Trophoblast cell (in vitro differentiated cells and primary cell): Measurements from ENCODE around the gene ZNF592.

Source experiments
- DNase-seq, 2 donors: peaks; one replicate each; pipeline ENCODE4 v3.0.0-alpha.2; 2016
- H2AFZ ChIP-seq: 2 replicates; pipeline ENCODE4 v1.6.1; 2013; ENCODE audit warnings: low read length, moderate library complexity, mild to moderate bottlenecking; ENCODE audit not compliant: insufficient read depth, poor library complexity
- H2AK5ac ChIP-seq: 2 replicates; pipeline ENCODE4 v1.6.1; 2013; ENCODE audit warnings: mild to moderate bottlenecking, low read length
- H2BK120ac ChIP-seq: 2 replicates; pipeline ENCODE4 v1.6.1; 2013; ENCODE audit warnings: low read length, mild to moderate bottlenecking, moderate library complexity; ENCODE audit not compliant: insufficient read depth, poor library complexity
- H2BK12ac ChIP-seq: 2 replicates; pipeline ENCODE4 v1.6.1; 2013; ENCODE audit warnings: mild to moderate bottlenecking, low read length, moderate library complexity
- H2BK5ac ChIP-seq: 2 replicates; pipeline ENCODE4 v1.6.1; 2013; ENCODE audit warnings: low read length, low read depth, moderate library complexity, mild to moderate bottlenecking; ENCODE audit not compliant: poor library complexity
- H3K14ac ChIP-seq: 2 replicates; pipeline ENCODE4 v1.6.1; 2013; ENCODE audit warnings: mild to moderate bottlenecking, low read length
- H3K18ac ChIP-seq: 2 replicates; pipeline ENCODE4 v1.6.1; 2013; ENCODE audit warnings: mild to moderate bottlenecking, low read length
- H3K23ac ChIP-seq: 2 replicates; pipeline ENCODE4 v1.6.1; 2013; ENCODE audit warnings: low read length
- H3K27ac ChIP-seq: 2 replicates; pipeline ENCODE4 v1.5.1; 2013; ENCODE audit warnings: low read depth, mild to moderate bottlenecking, inconsistent platforms, low read length, moderate library complexity
- H3K27me3 ChIP-seq: 2 replicates; pipeline ENCODE4 v1.6.1; 2013; ENCODE audit warnings: inconsistent platforms, mild to moderate bottlenecking, low read length, moderate library complexity; ENCODE audit not compliant: insufficient read depth
- H3K36me3 ChIP-seq, 2 experiments: 1 replicate in 1 of 2; 2 replicates in 1 of 2; pipeline ENCODE4 v1.6.1; 2013; ENCODE audit warnings: low read length in 2 of 2, mild to moderate bottlenecking in 2 of 2, moderate library complexity in 1 of 2; ENCODE audit not compliant: insufficient read depth in 2 of 2, control insufficient read depth in 1 of 2
- H3K4ac ChIP-seq: 2 replicates; pipeline ENCODE4 v1.6.1; 2013; ENCODE audit warnings: low read depth, mild to moderate bottlenecking, low read length, moderate library complexity
- H3K4me1 ChIP-seq, 2 experiments: 1 replicate in 1 of 2; 2 replicates in 1 of 2; pipeline ENCODE4 v1.6.1; 2013; ENCODE audit warnings: low read length in 2 of 2, mild to moderate bottlenecking in 2 of 2, moderate library complexity in 1 of 2; ENCODE audit not compliant: insufficient read depth in 2 of 2, control insufficient read depth in 1 of 2
- H3K4me2 ChIP-seq: 2 replicates; pipeline ENCODE4 v1.6.1; 2013; ENCODE audit warnings: inconsistent platforms, mild to moderate bottlenecking, low read length, moderate library complexity
- H3K4me3 ChIP-seq: 2 replicates; pipeline ENCODE4 v1.5.1; 2013; ENCODE audit warnings: mild to moderate bottlenecking, low read depth, low read length, inconsistent platforms
- H3K79me1 ChIP-seq: one replicate; pipeline ENCODE4 v1.6.1; 2013; ENCODE audit warnings: low read length
- H3K79me2 ChIP-seq: 2 replicates; pipeline ENCODE4 v1.6.1; 2013; ENCODE audit warnings: low read length, mild to moderate bottlenecking; ENCODE audit not compliant: control insufficient read depth, insufficient read depth, poor library complexity
- H3K9ac ChIP-seq: 2 replicates; pipeline ENCODE4 v1.6.1; 2013; ENCODE audit warnings: mild to moderate bottlenecking, low read length
- H3K9me3 ChIP-seq: 2 replicates; pipeline ENCODE4 v1.6.1; 2013; ENCODE audit warnings: low read depth, mild to moderate bottlenecking, control low read depth, inconsistent platforms, low read length; ENCODE audit not compliant: insufficient read depth
- H4K12ac ChIP-seq: 2 replicates; pipeline ENCODE4 v1.6.1; 2013; ENCODE audit warnings: low read depth, mild to moderate bottlenecking, low read length, moderate library complexity
- H4K8ac ChIP-seq: 2 replicates; pipeline ENCODE4 v1.6.1; 2013; ENCODE audit warnings: low read depth, mild to moderate bottlenecking, low read length, moderate library complexity
- H4K91ac ChIP-seq: one replicate; pipeline ENCODE4 v1.6.1; 2013; ENCODE audit warnings: low read depth, mild to moderate bottlenecking, low read length, moderate library complexity
- WGBS: extraction: QIAGEN DNeasy Blood & Tissue Kit; methylation state at CpG from one replicate; pipeline ENCODE4 v1.1.7; 2013; ENCODE audit warnings: missing lambda C conversion rate; ENCODE audit not compliant: insufficient read length, insufficient coverage; ENCODE audit errors: extremely low coverage; 5-methylcytosine and 5-hydroxymethylcytosine counted together

Gene ZNF592

GRCh38 chr15:84819791-84820190 is 71.4 kb downstream of the ZNF592 start:
- Histone ChIP-seq H4K12ac (no peak overlapping the region), H3K4me2 (peak overlapping the region; percentile 40), H2BK120ac (no peak overlapping the region), H3K36me3 (peaks cover 0 to 7% of the 10 kb centered on the region in 2 experiments), H2AK5ac (peak overlapping the region; percentile 51), H3K14ac (peak overlapping the region; percentile 27), H3K79me1 (peaks cover 28% of the 10 kb centered on the region), H3K27me3 (no peaks in the 10 kb centered on the region), H2BK5ac (peak overlapping the region; percentile 23), H2AFZ (peak overlapping the region; percentile 21), H2BK12ac (peak overlapping the region; percentile 81), H3K4ac (peak overlapping the region; percentile 66), H3K4me1 (peaks cover 36 to 40% of the 10 kb centered on the region in 2 experiments), H3K9me3 (no peaks in the 10 kb centered on the region), H3K4me3 (no peak overlapping the region), H3K79me2 (peaks cover 10% of the 10 kb centered on the region), H4K8ac (peak overlapping the region; percentile 10), H4K91ac (peak overlapping the region; percentile 97), H3K27ac (no peak overlapping the region), H3K23ac (no peak overlapping the region), H3K18ac (peak overlapping the region; percentile 74), H3K9ac (no peak overlapping the region)
- DNase-seq: no peak
- no CpG with 5 or more reads among the region's 2 CpGs for WGBS

GRCh38 chr15:84821501-84822021 is 73.2 kb downstream of the ZNF592 start:
- Histone ChIP-seq H3K79me2 (peaks cover 10% of the 10 kb centered on the region), H3K9ac (no peak overlapping the region), H3K18ac (no peak overlapping the region), H2BK120ac (no peak overlapping the region), H2AK5ac (no peak overlapping the region), H3K27ac (no peak overlapping the region), H3K14ac (no peak overlapping the region), H3K9me3 (no peaks in the 10 kb centered on the region), H3K4me1 (peaks cover 35 to 40% of the 10 kb centered on the region in 2 experiments), H2BK5ac (no peak overlapping the region), H4K8ac (no peak overlapping the region), H3K79me1 (peaks cover 28% of the 10 kb centered on the region), H3K4ac (no peak overlapping the region), H4K12ac (no peak overlapping the region), H4K91ac (no peak overlapping the region), H3K27me3 (no peaks in the 10 kb centered on the region), H2AFZ (no peak overlapping the region), H3K4me3 (no peak overlapping the region), H3K4me2 (no peak overlapping the region), H2BK12ac (no peak overlapping the region), H3K36me3 (peaks cover 0 to 7% of the 10 kb centered on the region in 2 experiments), H3K23ac (no peak overlapping the region)
- peak in 1 of 2 donors; percentile 16 for DNase-seq
- WGBS: no CpG with 5 or more reads among the region's 8 CpGs

GRCh38 chr15:84822653-84823281 is 74.4 kb downstream of the ZNF592 start:
- Histone ChIP-seq H2AFZ (no peak overlapping the region), H3K79me2 (peaks cover 5% of the 10 kb centered on the region), H3K9ac (no peak overlapping the region), H3K4me2 (no peak overlapping the region), H2BK5ac (no peak overlapping the region), H3K4me3 (no peak overlapping the region), H3K14ac (no peak overlapping the region), H4K12ac (no peak overlapping the region), H3K18ac (no peak overlapping the region), H3K4me1 (peaks cover 25 to 30% of the 10 kb centered on the region in 2 experiments), H4K8ac (no peak overlapping the region), H3K23ac (no peak overlapping the region), H2AK5ac (no peak overlapping the region), H2BK12ac (no peak overlapping the region), H3K79me1 (peaks cover 18% of the 10 kb centered on the region), H3K27ac (no peak overlapping the region), H2BK120ac (no peak overlapping the region), H3K27me3 (no peaks in the 10 kb centered on the region), H3K4ac (no peak overlapping the region), H4K91ac (no peak overlapping the region), H3K9me3 (no peaks in the 10 kb centered on the region), H3K36me3 (peaks cover 5 to 13% of the 10 kb centered on the region in 2 experiments)
- no CpG with 5 or more reads among the region's 4 CpGs for WGBS
- DNase-seq: no peak

- no peak overlapping the region for H3K18ac ChIP-seq
- no peaks in the 10 kb centered on the region for H3K27me3 ChIP-seq
- no peak overlapping the region for H2BK12ac ChIP-seq
- no CpG with 5 or more reads among the region's 3 CpGs for WGBS
- peaks cover 21 to 24% of the 10 kb centered on the region in 2 experiments for H3K4me1 ChIP-seq
- H3K79me1 ChIP-seq: peaks cover 11% of the 10 kb centered on the region
- no peak overlapping the region for H3K14ac ChIP-seq
- H2AFZ ChIP-seq: no peak overlapping the region
- no peak overlapping the region for H4K91ac ChIP-seq
- H4K8ac ChIP-seq: no peak overlapping the region
- H4K12ac ChIP-seq: no peak overlapping the region
- H2BK5ac ChIP-seq: no peak overlapping the region
- peaks cover 5% of the 10 kb centered on the region for H3K79me2 ChIP-seq
- H2AK5ac ChIP-seq: no peak overlapping the region
- H3K9ac ChIP-seq: no peak overlapping the region
- H3K27ac ChIP-seq: no peak overlapping the region
- H3K23ac ChIP-seq: no peak overlapping the region
- H3K9me3 ChIP-seq: no peaks in the 10 kb centered on the region
- no peak overlapping the region for H3K4me3 ChIP-seq
- no peak overlapping the region for H3K4ac ChIP-seq
- peaks cover 5 to 13% of the 10 kb centered on the region in 2 experiments for H3K36me3 ChIP-seq
- DNase-seq: no peak
- no peak overlapping the region for H2BK120ac ChIP-seq
- no peak overlapping the region for H3K4me2 ChIP-seq
Observed at GRCh38 chr15:84823282-84823878, 75.0 kb downstream of the ZNF592 start.
